NK-92 treated with Interleukin-12 subunit alpha and Interleukin-12 subunit beta, amount 100 ng/mL, for 24 hours (cell line): Measurements from ENCODE around the gene CSN1S1.

ENCODE experiments used
- DNase-seq: peaks from one replicate; lab custom pipeline; 2025; lab: John Stamatoyannopoulos, UW

The CSN1S1 gene

DNA sequence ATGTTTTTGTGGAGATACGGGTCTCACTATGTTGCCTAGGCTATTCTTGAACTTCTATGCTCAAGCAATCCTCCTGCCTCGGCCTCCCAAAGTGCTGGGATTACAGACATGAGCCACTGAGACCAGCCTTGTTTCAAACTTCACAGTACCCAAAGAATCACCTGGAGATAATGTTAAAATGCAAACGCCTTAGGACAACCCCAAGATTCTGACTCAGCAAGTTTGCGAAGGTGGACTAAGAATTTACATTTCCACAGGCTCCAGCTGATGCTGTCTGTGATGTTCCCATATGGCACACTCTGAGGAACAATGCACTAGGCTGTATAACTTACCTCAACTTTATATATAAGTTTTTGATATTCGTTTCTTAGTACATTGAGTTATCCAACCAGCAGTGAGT, 63.9 kb downstream of the CSN1S1 start:
- no peak for DNase-seq

DNA sequence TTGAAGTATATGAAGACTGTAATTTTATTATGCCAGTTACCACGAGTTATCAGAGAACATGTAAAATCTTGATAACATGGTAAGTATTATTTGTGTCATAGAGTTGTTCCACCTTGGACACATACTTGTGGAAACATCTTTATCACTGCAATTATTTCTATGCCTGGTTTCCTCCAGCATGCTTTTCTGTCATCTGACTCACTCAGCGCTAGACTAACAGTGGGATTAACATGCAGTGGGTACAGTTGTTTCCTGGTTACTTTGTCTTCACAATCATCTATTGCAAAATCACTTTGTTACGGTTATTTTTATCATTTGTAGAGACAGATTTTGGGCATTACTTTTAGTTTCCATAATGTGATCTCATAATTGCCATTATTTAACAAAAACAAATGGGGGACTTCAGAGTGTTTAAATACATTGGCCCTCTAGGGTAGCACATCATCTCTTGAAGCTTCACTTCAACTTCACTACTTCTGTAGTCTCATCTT, 64.7 kb downstream of the CSN1S1 start, which contains the start of gene STATH:
Gene STATH (plus strand): TSS at position 441 of the 491 bp plus-strand sequence. CDS start 2,472 bp downstream, outside the sequence.
- no peak for DNase-seq
